ENCODE data around the gene GGT6. TPM values are rescaled to one million over a fixed set of nuclear protein-coding genes. Genes with fewer than 3 reads are reported as not detected.

The GGT6 gene
- total RNA-seq, 1 experiment from 2014 or later: not detected

DNA sequence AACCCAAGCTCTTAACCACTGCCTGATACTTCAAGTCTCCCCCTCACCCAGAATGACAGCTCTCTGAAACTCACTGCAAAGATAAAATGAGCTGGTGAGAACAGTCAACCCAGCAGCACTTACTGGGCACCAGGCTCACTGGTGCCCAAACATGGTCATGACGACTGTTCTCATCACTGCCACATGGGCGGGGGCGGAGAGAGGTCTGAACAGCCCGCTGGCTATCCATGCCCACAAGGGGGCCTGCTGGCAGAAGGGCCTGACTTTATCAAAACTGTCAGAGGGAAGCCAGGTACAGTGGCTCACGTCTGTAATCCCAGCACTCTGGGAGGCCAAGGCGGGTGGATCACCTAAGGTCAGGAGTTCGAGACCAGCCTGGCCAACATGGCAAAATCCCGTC is 9.2 kb downstream of the GGT6 start:
- no peak for TF ChIP-seq EZH2 (IDR thresholded peaks at IDR 0.05; ENCODE audit: borderline replicate concordance, low read depth, low read length, poor library complexity, severe bottlenecking)
- TF ChIP-seq, protein P1, sequence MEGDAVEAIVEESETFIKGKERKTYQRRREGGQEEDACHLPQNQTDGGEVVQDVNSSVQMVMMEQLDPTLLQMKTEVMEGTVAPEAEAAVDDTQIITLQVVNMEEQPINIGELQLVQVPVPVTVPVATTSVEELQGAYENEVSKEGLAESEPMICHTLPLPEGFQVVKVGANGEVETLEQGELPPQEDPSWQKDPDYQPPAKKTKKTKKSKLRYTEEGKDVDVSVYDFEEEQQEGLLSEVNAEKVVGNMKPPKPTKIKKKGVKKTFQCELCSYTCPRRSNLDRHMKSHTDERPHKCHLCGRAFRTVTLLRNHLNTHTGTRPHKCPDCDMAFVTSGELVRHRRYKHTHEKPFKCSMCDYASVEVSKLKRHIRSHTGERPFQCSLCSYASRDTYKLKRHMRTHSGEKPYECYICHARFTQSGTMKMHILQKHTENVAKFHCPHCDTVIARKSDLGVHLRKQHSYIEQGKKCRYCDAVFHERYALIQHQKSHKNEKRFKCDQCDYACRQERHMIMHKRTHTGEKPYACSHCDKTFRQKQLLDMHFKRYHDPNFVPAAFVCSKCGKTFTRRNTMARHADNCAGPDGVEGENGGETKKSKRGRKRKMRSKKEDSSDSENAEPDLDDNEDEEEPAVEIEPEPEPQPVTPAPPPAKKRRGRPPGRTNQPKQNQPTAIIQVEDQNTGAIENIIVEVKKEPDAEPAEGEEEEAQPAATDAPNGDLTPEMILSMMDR (conservative IDR thresholded peaks at IDR 0.05; ENCODE audit: low read depth, low read length): no peak
- BruUV-seq (replicated peaks): no TSS peak
- ChIA-PET POLR2A (ENCODE audit: low non-redundant PET) (no interaction called here), CTCF (no interaction called here)
- Histone ChIP-seq H3K4me3 (ENCODE audit: low read depth, low read length, poor library complexity, severe bottlenecking) (no peak overlapping the region), H3K27me3 (replicated peaks; ENCODE audit: insufficient read depth, low read depth, low read length, poor library complexity) (no peaks in the 10 kb centered on the region), H3K36me3 (ENCODE audit: insufficient read depth, low read length, poor library complexity, severe bottlenecking) (peaks cover 69% of the 10 kb centered on the region), H3K9me3 (ENCODE audit: low read depth, low read length, poor library complexity, severe bottlenecking) (no peaks in the 10 kb centered on the region), H3K27ac (ENCODE audit: low read depth, low read length, poor library complexity, severe bottlenecking) (no peak overlapping the region), H3K4me1 (ENCODE audit: insufficient read depth, low read length, poor library complexity, severe bottlenecking) (peaks cover 6% of the 10 kb centered on the region)
- intact Hi-C loops (cut with micrococcal nuclease; ENCODE audit: unreplicated experiment): no loop called here
- peak; percentile 33 for DNase-seq (ENCODE audit: low spot score)

DNA sequence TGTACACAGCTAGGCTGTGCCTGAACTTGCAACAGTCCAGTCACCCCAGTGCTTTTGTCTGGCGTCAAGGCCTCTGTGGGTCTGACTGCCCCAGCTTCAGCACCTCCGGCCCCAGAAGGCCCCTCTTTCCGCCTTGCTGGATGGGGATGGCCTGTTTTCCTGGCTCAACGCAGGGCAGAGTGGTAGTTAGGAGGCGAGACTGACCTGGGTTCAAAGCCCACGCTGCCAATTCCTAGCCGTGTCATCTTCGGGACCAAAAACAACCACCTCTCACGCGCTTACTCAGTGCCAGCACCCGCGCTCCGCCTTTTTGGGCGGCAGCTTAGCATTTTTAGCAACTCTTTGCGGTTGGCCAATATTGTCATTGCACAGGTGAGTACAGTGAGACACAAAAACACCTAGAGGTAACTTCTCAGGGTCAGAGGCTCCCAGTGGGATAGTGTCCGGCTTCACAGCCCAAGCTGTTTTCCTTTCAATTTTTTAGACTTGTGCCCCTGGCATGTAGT is 9.8 kb downstream of the GGT6 start:
- Histone ChIP-seq H3K36me3 (ENCODE audit: insufficient read depth, low read length, poor library complexity, severe bottlenecking) (peaks cover 71% of the 10 kb centered on the region), H3K4me3 (ENCODE audit: low read depth, low read length, poor library complexity, severe bottlenecking) (no peak overlapping the region), H3K9me3 (ENCODE audit: low read depth, low read length, poor library complexity, severe bottlenecking) (no peaks in the 10 kb centered on the region), H3K27ac (ENCODE audit: low read depth, low read length, poor library complexity, severe bottlenecking) (no peak overlapping the region), H3K4me1 (ENCODE audit: insufficient read depth, low read length, poor library complexity, severe bottlenecking) (peaks cover 6% of the 10 kb centered on the region), H3K27me3 (replicated peaks; ENCODE audit: insufficient read depth, low read depth, low read length, poor library complexity) (no peaks in the 10 kb centered on the region)
- DNase-seq (ENCODE audit: low spot score): no peak
- CTCF ChIA-PET: no interaction called here
- POLR2A ChIA-PET (ENCODE audit: low non-redundant PET): no interaction called here
- TF ChIP-seq, protein P1 (conservative IDR thresholded peaks at IDR 0.05; ENCODE audit: low read depth, low read length): no peak
- no peak for TF ChIP-seq EZH2 (IDR thresholded peaks at IDR 0.05; ENCODE audit: borderline replicate concordance, low read depth, low read length, poor library complexity, severe bottlenecking)
- intact Hi-C loops (cut with micrococcal nuclease; ENCODE audit: unreplicated experiment): no loop called here
- no TSS peak for BruUV-seq (replicated peaks)

DNA sequence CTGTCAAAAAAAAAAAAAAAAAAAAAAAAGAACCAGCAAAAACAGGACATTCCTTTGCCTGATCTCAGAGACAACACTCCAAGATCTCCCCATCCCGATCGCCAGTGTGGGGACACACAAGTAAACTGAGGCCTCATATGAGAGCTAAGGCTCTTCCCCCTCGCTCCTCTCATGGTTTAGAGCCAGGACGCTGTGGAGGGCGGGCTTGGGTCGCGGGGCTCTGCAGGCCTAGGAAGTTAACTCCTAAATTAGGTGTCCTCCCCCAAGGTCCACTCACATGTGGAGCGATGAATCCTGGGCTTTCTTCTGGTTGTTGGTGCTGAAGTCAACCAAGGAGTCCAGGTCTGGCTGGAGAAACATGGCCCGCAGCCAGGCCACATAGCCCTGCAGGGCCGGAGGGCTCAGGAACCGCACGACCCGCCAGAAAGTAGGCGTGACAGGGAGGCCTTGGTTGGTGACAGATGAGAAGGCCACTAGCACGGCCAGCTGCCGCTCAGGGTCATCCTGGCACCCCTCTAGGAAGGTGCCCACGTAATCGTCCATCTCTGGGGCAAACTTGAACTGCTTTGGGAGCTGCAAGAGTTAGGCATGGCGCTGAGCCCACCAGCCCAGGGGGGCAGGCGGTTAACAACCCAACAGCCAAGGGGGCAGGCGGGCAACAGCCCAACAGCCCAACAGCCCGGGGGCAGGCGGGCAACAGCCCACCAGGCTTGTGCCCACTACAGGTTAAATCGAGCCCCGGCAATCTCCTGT is 10.4 kb downstream of the GGT6 start:
- CTCF ChIA-PET: interaction anchor here (0.6 kb wide), 1 partner anchor 129 kb away, joined by 7 read pairs; no protein-coding TSS in a partner anchor

More for the DNA sequence above, 10.4 kb downstream of the GGT6 start:
- Histone ChIP-seq H3K27me3 (replicated peaks; ENCODE audit: insufficient read depth, low read depth, low read length, poor library complexity) (no peaks in the 10 kb centered on the region), H3K36me3 (ENCODE audit: insufficient read depth, low read length, poor library complexity, severe bottlenecking) (peaks cover 77% of the 10 kb centered on the region), H3K4me3 (ENCODE audit: low read depth, low read length, poor library complexity, severe bottlenecking) (no peak overlapping the region), H3K27ac (ENCODE audit: low read depth, low read length, poor library complexity, severe bottlenecking) (no peak overlapping the region), H3K9me3 (ENCODE audit: low read depth, low read length, poor library complexity, severe bottlenecking) (no peaks in the 10 kb centered on the region), H3K4me1 (ENCODE audit: insufficient read depth, low read length, poor library complexity, severe bottlenecking) (peaks cover 6% of the 10 kb centered on the region)
- BruUV-seq (replicated peaks): no TSS peak
- intact Hi-C loops (cut with micrococcal nuclease; ENCODE audit: unreplicated experiment): no loop called here
- DNase-seq (ENCODE audit: low spot score): no peak
- POLR2A ChIA-PET (ENCODE audit: low non-redundant PET): no interaction called here
- TF ChIP-seq, protein P1 (conservative IDR thresholded peaks at IDR 0.05; ENCODE audit: low read depth, low read length): no peak
- no peak for TF ChIP-seq EZH2 (IDR thresholded peaks at IDR 0.05; ENCODE audit: borderline replicate concordance, low read depth, low read length, poor library complexity, severe bottlenecking)

Measured in A673 (cell line).